Measurements from ENCODE around the gene SH3RF1.
"Not testable (repeated sequence)": the region's sequence is repeated elsewhere in the genome, so short reads cannot be mapped to it uniquely, and the experiment has no call there.

The SH3RF1 gene

DNA sequence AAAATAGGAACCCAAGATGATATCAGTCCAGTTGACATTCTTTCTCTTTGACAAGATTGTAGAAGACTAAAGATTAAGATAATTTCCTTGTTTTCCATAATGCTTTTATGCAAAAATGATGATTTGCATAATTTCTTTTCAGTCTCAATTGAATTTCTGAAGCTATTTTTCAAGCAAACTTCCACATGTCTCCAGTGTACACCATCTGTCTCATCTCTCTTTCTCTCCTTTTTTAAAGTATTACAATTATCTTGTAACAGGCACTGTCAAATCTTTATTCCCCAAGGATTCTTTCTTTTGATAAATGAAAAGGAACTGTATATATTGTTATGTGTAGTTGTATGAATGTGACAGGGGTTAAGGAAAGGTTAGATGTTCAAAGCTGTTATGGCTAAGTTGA, 7.9 kb upstream of the SH3RF1 start:
- no peak for DNase-seq (ENCODE audit: low read depth)
- TF ChIP-seq, protein P1, sequence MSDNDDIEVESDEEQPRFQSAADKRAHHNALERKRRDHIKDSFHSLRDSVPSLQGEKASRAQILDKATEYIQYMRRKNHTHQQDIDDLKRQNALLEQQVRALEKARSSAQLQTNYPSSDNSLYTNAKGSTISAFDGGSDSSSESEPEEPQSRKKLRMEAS (IDR thresholded peaks at IDR 0.05; ENCODE audit: low read depth, low read length): no peak
- TF ChIP-seq, protein P2, sequence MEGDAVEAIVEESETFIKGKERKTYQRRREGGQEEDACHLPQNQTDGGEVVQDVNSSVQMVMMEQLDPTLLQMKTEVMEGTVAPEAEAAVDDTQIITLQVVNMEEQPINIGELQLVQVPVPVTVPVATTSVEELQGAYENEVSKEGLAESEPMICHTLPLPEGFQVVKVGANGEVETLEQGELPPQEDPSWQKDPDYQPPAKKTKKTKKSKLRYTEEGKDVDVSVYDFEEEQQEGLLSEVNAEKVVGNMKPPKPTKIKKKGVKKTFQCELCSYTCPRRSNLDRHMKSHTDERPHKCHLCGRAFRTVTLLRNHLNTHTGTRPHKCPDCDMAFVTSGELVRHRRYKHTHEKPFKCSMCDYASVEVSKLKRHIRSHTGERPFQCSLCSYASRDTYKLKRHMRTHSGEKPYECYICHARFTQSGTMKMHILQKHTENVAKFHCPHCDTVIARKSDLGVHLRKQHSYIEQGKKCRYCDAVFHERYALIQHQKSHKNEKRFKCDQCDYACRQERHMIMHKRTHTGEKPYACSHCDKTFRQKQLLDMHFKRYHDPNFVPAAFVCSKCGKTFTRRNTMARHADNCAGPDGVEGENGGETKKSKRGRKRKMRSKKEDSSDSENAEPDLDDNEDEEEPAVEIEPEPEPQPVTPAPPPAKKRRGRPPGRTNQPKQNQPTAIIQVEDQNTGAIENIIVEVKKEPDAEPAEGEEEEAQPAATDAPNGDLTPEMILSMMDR (IDR thresholded peaks at IDR 0.05; ENCODE audit: low read depth, low read length): no peak
- TF ChIP-seq POLR2A (IDR thresholded peaks at IDR 0.05; ENCODE audit: extremely low read depth, insufficient read length) (no peak), MYC (IDR thresholded peaks at IDR 0.05; ENCODE audit: low read depth, low read length) (no peak)
- no peak overlapping the region for H3K4me3 ChIP-seq (ENCODE audit: low read depth, low read length)

DNA sequence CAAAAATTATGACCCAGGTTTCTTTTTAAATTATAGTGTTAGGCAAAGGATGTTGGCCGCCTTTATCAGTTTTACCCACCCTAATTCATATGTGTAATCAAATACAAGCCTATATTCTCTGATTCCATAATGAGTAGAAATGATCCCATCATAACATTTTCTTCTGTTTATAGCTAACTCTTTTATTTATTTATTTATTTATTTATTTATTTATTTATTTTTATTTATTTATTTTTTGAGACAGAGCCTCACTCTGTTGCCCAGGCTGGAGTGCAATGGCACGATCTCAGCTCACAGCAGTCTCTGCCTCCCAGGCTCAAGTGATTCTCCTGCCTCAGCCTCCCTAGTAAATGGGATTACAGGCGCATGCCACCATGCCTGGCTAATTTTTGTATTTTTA, 7.1 kb upstream of the SH3RF1 start:
- H3K4me3 ChIP-seq (ENCODE audit: low read depth, low read length); DNase-seq (ENCODE audit: low read depth): not testable (repeated sequence)

DNA sequence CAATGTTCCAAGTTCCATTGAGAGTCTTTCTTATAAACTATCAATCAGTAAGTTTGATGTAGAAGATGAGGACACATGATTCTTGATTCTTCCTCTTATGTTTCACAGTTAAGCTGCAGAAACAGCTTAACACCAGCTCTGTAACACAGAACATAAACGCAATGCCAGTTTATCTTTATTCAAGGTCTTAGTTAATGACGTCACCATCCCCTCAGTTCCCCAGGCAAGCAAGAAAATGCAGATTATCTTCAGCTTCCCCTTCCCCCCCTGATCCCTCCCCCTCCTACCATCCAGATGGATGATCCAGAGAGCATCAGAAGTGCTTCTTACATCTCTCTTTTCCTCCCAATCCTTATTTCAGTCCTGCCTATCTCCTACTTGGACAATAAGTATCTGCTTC, 4.4 kb upstream of the SH3RF1 start:
- TF ChIP-seq POLR2A (IDR thresholded peaks at IDR 0.05; ENCODE audit: extremely low read depth, insufficient read length): no peak
- TF ChIP-seq, protein P1 (IDR thresholded peaks at IDR 0.05; ENCODE audit: low read depth, low read length): no peak
- TF ChIP-seq, protein P2 (IDR thresholded peaks at IDR 0.05; ENCODE audit: low read depth, low read length): no peak
- no peak for TF ChIP-seq MYC (IDR thresholded peaks at IDR 0.05; ENCODE audit: low read depth, low read length)
- no peak overlapping the region for H3K4me3 ChIP-seq (ENCODE audit: low read depth, low read length)
- no peak for DNase-seq (ENCODE audit: low read depth)

DNA sequence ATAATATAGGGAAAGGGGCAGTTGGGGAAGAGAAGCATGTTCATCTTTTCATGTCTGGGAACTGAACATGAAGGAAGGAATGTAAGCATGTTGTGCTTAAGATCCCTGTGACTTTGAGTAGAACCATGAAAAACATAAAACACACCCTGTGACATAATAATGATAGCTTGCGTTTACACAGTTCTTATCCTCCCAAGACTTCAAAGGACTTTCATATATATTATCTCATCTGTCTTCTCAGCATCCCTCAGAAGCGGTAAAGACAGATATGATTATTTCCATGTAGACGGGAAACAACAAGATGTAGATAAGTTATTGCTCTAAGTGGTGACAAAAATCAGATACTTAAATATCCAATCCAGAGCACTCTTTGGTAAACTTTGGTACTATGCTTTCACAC, 3.3 kb upstream of the SH3RF1 start:
- H3K4me3 ChIP-seq (ENCODE audit: low read depth, low read length): no peak overlapping the region
- DNase-seq (ENCODE audit: low read depth): no peak
- TF ChIP-seq, protein P2 (IDR thresholded peaks at IDR 0.05; ENCODE audit: low read depth, low read length): no peak
- no peak for TF ChIP-seq POLR2A (IDR thresholded peaks at IDR 0.05; ENCODE audit: extremely low read depth, insufficient read length)
- TF ChIP-seq, protein P1 (IDR thresholded peaks at IDR 0.05; ENCODE audit: low read depth, low read length): no peak
- TF ChIP-seq MYC (IDR thresholded peaks at IDR 0.05; ENCODE audit: low read depth, low read length): no peak

DNA sequence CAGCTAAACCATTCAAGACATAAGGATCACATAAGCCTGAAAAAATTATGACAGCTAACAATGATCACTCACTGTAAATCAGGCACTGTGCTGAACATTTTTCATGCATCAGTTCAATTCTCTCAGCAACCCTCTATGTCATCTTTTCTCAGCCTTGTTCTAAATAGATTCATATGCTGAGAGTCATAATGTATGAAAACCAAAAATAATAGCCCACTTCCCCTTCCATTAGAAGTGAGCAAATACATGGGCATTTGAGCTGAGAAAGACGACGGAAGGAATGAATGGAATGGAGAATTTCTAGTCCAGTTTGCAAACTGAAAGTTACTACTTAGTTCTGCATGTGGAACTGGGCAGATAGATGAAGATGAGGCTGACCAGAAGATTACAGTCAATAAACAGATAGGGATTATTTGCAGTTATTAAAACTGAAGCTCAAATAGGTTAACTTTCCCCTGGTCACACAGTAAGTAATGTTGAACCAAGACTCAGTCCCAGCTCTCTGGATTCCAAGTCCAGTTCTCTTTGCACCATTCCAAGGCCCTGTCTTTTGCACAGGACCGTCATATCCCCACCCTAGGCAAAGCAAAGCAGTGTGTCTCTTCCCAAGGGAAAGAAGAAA, 1.6 kb upstream of the SH3RF1 start:
- TF ChIP-seq POLR2A (IDR thresholded peaks at IDR 0.05; ENCODE audit: extremely low read depth, insufficient read length): no peak
- TF ChIP-seq, protein P1 (IDR thresholded peaks at IDR 0.05; ENCODE audit: low read depth, low read length): no peak
- TF ChIP-seq MYC (IDR thresholded peaks at IDR 0.05; ENCODE audit: low read depth, low read length): no peak
- TF ChIP-seq, protein P2 (IDR thresholded peaks at IDR 0.05; ENCODE audit: low read depth, low read length): no peak
- no peak for DNase-seq (ENCODE audit: low read depth)
- H3K4me3 ChIP-seq (ENCODE audit: low read depth, low read length): no peak overlapping the region

DNA sequence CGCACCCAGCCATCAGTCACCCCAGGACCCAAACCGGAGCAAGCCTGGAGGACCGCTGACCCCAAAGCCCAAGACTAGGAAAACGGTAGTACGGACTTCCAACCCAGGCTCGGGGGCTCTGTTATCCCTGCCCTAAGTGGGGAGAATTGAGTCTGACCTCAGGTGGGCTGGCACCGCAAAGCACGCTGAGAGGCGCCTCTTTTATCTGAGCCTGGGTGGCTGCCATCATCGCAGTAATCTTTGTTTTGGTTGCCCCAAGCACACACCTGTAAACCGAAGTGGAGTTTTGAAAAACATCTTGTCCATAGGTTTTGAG, 894 bp upstream of the SH3RF1 start:
- H3K4me3 ChIP-seq (ENCODE audit: low read depth, low read length): no peak overlapping the region
- TF ChIP-seq, protein P1 (IDR thresholded peaks at IDR 0.05; ENCODE audit: low read depth, low read length): no peak
- TF ChIP-seq MYC (IDR thresholded peaks at IDR 0.05; ENCODE audit: low read depth, low read length): no peak
- TF ChIP-seq, protein P2 (IDR thresholded peaks at IDR 0.05; ENCODE audit: low read depth, low read length): no peak
- TF ChIP-seq POLR2A (IDR thresholded peaks at IDR 0.05; ENCODE audit: extremely low read depth, insufficient read length): no peak
- DNase-seq (ENCODE audit: low read depth): no peak

Data from NB4 (cell line).